VCaP (cell line): Measurements from ENCODE around the gene SPRR1B.

Experiments
- H3K27ac ChIP-seq: fragments of 450-650 bp; 2 replicates; pipeline ENCODE4 v1.5.1; 2017
- TF ChIP-seq, protein P1 (sequence below): fragments of 450-650 bp; conservative IDR thresholded peaks from 2 replicates; pipeline ENCODE4 v1.5.1; 2017; ENCODE audit warnings: mild to moderate bottlenecking, moderate library complexity

Gene SPRR1B

GRCh38 chr1:153023109-153023508, 7.9 kb upstream of the SPRR1B start:
- TF ChIP-seq, protein P1, sequence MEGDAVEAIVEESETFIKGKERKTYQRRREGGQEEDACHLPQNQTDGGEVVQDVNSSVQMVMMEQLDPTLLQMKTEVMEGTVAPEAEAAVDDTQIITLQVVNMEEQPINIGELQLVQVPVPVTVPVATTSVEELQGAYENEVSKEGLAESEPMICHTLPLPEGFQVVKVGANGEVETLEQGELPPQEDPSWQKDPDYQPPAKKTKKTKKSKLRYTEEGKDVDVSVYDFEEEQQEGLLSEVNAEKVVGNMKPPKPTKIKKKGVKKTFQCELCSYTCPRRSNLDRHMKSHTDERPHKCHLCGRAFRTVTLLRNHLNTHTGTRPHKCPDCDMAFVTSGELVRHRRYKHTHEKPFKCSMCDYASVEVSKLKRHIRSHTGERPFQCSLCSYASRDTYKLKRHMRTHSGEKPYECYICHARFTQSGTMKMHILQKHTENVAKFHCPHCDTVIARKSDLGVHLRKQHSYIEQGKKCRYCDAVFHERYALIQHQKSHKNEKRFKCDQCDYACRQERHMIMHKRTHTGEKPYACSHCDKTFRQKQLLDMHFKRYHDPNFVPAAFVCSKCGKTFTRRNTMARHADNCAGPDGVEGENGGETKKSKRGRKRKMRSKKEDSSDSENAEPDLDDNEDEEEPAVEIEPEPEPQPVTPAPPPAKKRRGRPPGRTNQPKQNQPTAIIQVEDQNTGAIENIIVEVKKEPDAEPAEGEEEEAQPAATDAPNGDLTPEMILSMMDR, result no peak
- H3K27ac ChIP-seq, result no peak overlapping the region

DNA sequence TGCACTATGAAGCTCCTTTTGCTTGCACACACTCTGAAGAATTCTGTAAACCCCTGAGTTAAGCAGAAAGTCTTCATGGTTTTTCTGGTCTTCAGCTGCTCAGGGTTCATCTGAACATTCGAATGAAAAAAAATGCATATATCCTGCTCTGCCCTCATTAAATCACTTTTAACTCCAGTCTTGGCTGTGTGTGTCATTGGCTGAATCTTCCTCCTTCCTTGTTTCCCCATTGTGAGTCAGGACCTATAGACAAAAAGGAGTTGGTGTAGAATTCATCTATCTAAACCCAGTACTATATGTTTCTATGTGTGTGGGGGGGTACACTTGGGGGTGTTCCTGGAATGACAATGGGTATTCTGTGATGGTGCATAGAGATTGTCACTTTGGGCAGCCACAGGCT, 6.6 kb upstream of the SPRR1B start:
- TF ChIP-seq, protein P1, result no peak
- H3K27ac ChIP-seq, result no peak overlapping the region

DNA sequence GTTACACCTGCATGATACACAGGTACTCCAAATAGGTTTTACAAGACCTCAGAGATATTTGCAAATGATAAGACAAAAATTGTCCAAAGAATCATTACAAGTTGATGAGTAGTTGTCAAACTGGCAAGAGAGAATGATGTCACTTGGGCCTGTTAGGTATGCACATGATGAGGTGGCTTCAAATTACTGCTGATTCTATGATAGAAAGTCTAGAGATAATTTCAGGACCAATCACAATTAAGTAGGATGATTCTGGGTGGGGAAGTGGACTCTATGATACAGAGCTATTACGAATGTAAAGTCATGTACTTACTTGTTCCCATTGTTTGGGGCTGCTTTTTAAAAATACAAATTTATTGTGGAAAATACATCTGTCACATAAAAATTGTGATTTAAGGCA, 5.2 kb upstream of the SPRR1B start:
- no peak overlapping the region for H3K27ac ChIP-seq
- TF ChIP-seq, protein P1, result no peak

GRCh38 chr1:153028766-153029165, 2.2 kb upstream of the SPRR1B start:
- TF ChIP-seq, protein P1, result no peak

DNA sequence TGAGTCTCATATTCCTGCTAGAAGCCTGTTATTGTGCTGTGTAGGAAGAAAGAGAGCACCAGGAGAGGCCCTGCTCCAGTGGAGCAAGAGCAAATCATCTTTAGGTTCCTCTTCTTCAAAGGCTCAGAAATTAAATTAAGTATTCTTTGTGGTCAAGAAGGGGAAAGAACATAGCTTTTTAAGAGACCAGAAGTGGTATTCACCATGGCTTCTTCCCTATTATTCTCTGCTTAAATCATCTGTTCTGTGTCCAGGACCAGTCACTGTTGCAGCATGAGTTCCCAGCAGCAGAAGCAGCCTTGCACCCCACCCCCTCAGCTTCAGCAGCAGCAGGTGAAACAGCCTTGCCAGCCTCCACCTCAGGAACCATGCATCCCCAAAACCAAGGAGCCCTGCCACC, 1.1 kb downstream of the SPRR1B start:
- TF ChIP-seq, protein P1, result no peak
- H3K27ac ChIP-seq, result no peak overlapping the region

More at GRCh38 chr1:153028766-153029165, 2.2 kb upstream of the SPRR1B start:
- H3K27ac ChIP-seq, result no peak overlapping the region

DNA sequence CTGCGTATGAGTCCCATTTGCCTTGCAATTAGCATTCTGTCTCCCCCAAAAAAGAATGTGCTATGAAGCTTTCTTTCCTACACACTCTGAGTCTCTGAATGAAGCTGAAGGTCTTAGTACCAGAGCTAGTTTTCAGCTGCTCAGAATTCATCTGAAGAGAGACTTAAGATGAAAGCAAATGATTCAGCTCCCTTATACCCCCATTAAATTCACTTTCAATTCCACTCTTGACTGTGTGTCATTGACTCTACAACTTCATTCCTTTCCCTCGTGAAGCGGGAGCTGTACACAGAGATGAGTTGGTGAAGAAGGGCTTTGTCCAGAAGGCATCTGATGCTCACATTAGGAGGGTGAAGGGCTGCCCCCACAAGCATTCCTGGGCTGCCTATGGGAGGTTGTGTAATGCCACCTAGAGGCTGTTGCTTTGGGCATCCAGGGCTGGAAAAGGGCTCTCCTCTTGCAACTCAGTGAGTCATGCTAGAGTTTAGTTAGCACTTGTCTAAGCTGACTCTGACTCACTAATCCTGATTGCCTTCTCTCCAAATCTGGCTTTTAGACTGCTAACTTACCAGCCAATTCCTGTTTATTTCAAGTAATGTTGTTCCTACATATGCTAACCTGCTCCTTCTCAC, 1.8 kb downstream of the SPRR1B start:
- TF ChIP-seq, protein P1, result peak; percentile 52; the same call in 1 of the 2 replicates
- no peak overlapping the region for H3K27ac ChIP-seq

DNA sequence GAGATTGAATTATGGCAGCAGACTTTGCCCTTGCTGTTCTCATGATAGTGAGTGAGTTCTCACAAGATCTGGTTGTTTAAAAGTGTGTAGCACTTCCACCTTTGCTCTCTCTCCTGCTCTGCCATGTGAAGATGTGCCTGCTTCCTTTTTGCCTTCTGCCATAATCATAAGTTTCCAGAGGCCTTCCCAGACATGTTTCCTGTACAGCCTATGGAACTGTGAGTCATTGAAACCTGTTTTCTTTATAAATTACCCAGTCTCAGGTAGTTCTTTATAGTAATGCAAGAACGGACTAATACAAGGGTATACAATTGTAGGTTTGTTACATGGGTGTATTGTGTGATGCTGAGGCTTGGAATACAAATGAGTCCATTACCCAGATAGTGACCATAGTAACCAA, 4.2 kb downstream of the SPRR1B start:
- TF ChIP-seq, protein P1, result no peak
- H3K27ac ChIP-seq, result no peak overlapping the region
